ENCODE measurements around the gene SYNPO.

Gene SYNPO

DNA sequence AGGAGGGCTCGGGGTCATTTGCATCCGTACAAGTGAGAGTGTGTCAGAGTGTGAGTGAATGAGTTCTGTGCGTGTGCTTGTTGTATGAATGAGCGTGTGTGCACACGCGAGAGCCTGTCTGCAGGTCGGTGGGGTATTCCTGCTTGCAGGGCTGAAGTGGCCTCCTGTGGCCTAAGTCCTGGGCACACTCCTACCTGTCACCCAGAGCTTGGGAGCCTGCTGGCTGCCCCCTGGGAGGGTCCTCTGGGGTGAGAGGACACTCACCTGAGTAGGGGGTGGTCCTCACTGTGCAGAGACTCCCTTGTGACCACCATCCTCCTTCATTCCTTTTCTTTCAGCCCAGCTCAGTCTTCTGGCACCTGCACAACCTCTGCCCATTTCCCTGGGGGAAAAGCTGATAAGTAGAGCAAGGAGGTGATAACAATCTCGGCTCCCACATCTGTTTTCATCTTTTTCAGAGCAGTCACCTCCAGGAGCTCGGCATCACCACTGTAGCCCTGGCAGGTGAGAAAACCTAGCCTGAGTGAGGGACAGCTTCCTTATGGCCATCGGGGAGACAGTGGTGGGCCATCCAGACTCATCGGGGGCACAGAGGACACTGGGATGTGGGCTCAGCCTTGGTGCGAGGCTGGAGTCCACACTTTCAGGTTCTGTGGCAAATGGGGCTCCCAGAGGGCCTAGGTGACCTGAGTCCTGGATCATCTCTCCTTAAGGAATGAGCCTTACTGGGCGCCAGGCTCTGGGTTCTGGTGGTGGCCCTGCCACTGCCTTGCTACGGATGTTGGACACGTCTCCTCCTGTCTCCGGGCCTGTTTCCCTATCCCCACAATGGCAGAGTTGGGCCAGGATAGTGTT, 38.7 kb upstream of the SYNPO start:
- POLR2A ChIA-PET: no interaction called here
- TF ChIP-seq, protein P1, sequence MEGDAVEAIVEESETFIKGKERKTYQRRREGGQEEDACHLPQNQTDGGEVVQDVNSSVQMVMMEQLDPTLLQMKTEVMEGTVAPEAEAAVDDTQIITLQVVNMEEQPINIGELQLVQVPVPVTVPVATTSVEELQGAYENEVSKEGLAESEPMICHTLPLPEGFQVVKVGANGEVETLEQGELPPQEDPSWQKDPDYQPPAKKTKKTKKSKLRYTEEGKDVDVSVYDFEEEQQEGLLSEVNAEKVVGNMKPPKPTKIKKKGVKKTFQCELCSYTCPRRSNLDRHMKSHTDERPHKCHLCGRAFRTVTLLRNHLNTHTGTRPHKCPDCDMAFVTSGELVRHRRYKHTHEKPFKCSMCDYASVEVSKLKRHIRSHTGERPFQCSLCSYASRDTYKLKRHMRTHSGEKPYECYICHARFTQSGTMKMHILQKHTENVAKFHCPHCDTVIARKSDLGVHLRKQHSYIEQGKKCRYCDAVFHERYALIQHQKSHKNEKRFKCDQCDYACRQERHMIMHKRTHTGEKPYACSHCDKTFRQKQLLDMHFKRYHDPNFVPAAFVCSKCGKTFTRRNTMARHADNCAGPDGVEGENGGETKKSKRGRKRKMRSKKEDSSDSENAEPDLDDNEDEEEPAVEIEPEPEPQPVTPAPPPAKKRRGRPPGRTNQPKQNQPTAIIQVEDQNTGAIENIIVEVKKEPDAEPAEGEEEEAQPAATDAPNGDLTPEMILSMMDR (IDR thresholded peaks at IDR 0.05; ENCODE audit: control extremely low read depth, extremely low read depth, low read depth, missing control alignments): no peak

DNA sequence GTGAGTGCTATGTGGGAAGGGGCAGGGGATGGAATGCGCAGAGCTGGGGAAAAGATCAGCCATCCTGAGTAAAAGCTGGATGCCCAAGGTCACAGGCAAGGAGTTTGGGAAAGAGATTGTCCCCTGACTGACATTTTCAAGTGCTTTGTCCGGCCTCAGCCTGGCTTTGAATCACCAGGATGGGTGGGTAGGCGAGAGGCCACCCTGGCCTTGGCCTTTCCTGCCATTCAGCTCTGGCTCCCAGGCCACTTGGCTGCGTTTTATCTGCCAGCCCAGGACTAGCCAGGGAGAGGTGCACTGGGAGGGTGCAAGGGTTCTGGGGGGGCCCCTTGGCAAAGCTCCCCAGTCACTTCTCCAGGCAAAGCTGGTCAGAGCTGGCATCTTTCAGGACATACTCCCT, 37.4 kb upstream of the SYNPO start:
- DNase-seq (ENCODE audit: extremely low spot score): no peak
- POLR2A ChIA-PET: no interaction called here
- TF ChIP-seq, protein P1 (IDR thresholded peaks at IDR 0.05; ENCODE audit: control extremely low read depth, extremely low read depth, low read depth, missing control alignments): no peak
- CTCF ChIA-PET: interaction anchor here (0.8 kb wide), 2 partner anchors 23 to 451 kb away, joined by 3 read pairs; no protein-coding TSS in a partner anchor

More for the DNA sequence above, 38.7 kb upstream of the SYNPO start:
- DNase-seq (ENCODE audit: extremely low spot score): no peak
- CTCF ChIA-PET: interaction anchor here (0.7 to 1.7 kb wide), 3 partner anchors 10 to 28 kb away, joined by 3 to 4 read pairs (median 3); no protein-coding TSS in a partner anchor

DNA sequence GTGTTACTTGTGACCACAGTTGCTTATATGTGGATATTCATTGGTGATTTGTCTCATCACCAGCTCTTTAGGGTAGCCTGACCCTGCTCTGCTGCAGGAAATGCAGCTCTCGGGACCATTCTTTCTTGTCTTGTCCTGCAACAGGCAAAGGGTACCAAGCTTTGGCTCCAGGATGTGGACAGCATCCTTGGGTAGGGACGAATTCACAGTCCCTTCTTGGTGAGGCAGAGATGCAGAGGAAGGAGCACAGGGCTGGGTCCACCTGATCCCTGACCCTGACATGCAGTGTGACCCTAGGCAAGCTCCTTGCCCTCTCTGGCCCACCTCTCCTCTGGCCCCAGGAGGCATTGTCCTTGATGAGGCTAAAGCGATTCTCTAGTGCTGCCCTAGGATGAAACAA, 37.0 kb upstream of the SYNPO start:
- no peak for DNase-seq (ENCODE audit: extremely low spot score)
- ChIA-PET CTCF (interaction anchor here (0.8 kb wide), 2 partner anchors 24 to 451 kb away, joined by 3 read pairs; no protein-coding TSS in a partner anchor), POLR2A (no interaction called here)
- TF ChIP-seq, protein P1 (IDR thresholded peaks at IDR 0.05; ENCODE audit: control extremely low read depth, extremely low read depth, low read depth, missing control alignments): no peak

DNA sequence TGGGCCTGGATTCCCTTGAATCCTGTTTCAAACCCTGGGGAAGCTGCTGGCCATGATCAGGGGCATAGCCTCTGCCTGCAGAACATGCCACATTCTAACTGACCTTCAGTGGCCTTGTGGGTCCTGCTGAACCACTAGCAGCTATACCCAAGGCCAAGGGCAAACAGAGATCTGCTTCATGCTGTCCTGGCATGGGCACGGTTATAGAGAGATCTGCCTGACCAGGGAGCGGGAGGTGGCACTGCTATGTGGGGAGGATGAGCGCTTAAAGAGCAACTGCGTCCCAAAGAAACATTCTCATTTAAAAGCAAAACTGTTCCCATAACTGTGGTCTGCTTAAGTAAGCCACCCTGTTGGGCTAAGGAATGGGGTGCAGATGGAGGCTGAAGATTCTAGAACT, 36.5 kb upstream of the SYNPO start:
- TF ChIP-seq, protein P1 (IDR thresholded peaks at IDR 0.05; ENCODE audit: control extremely low read depth, extremely low read depth, low read depth, missing control alignments): no peak
- DNase-seq (ENCODE audit: extremely low spot score): no peak
- POLR2A ChIA-PET: interaction anchor here (0.5 kb wide), 1 partner anchor 50 kb away, joined by 3 read pairs; no protein-coding TSS in a partner anchor
- CTCF ChIA-PET: interaction anchor here (0.8 kb wide), 1 partner anchor 154 kb away, joined by 3 read pairs; the partner anchor contains the start of gene RPS14

DNA sequence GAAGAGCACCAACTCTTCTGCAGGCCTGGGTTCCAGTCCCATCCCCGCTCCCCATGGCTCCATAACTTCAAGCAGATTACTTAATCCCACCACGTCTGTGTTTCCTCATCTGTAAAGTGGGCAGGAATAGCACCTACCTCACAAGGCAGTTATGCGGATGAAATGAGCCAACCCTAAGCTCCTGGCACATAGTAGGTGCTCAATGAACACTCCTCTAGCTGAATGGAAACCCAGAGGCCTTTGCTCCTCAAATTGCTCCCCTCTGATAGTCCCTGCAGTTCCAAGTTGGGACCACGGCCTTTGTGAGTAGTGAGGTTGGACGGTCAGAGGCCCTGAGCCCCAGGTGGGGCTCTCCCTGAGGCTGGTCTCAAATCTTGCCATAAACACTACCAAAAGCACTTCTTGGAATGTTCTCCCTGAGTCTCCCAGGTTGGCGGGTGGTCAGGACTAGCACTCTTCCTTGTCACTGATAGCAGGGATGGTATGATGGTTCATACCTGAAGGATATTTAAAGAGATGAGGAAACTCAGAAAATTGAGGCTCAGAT, 35.5 kb upstream of the SYNPO start:
- TF ChIP-seq, protein P1 (IDR thresholded peaks at IDR 0.05; ENCODE audit: control extremely low read depth, extremely low read depth, low read depth, missing control alignments): no peak
- POLR2A ChIA-PET: no interaction called here
- CTCF ChIA-PET: interaction anchor here (0.8 to 1.5 kb wide), 4 partner anchors 12 to 155 kb away, joined by 3 read pairs; partner anchors contain the start of gene RPS14
- no peak for DNase-seq (ENCODE audit: extremely low spot score)

DNA sequence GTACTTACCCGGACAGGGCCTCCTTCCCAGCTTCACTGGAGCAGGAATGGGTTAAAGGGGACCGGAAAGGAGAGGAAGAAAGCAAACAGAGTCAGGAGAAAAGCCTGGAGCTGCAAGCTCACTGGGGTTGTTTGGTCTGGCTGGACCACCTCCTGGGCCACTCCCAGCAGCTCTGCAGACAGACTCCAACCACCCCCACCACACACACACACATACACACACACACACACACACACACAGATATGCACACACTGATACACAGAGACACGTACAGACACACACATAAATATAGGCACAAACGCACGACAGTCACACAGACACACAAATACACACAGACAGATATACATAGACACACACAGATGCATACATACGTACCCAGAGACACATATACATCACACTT, 34.9 kb upstream of the SYNPO start:
- ChIA-PET POLR2A (no interaction called here), CTCF (interaction anchor here (1.1 to 1.5 kb wide), 3 partner anchors 12 to 33 kb away, joined by 3 read pairs; no protein-coding TSS in a partner anchor)
- no peak for DNase-seq (ENCODE audit: extremely low spot score)
- TF ChIP-seq, protein P1 (IDR thresholded peaks at IDR 0.05; ENCODE audit: control extremely low read depth, extremely low read depth, low read depth, missing control alignments): no peak

Data from GM10248 (cell line).